Sigmoid colon (tissue), 4 donors: ENCODE measurements around the gene PLSCR4.

Experiments used
- EP300 ChIP-seq, 4 donors: sonication (generic); formaldehyde crosslinking; IDR thresholded peaks; one replicate each; pipeline ENCODE4 v1.6.1; 2017; ENCODE audit warnings: antibody characterized with exemption in 4 of 4
- TF ChIP-seq, protein P1 (sequence below), 4 experiments: fragments of 450-650 bp in 3 of 4; fragments of 200-600 bp in 1 of 4; IDR thresholded peaks; one replicate each; pipeline ENCODE4 v1.5.1; 2016 to 2019; ENCODE audit warnings: antibody characterized with exemption in 4 of 4, mild to moderate bottlenecking in 3 of 4, moderate library complexity in 2 of 4

DNA sequence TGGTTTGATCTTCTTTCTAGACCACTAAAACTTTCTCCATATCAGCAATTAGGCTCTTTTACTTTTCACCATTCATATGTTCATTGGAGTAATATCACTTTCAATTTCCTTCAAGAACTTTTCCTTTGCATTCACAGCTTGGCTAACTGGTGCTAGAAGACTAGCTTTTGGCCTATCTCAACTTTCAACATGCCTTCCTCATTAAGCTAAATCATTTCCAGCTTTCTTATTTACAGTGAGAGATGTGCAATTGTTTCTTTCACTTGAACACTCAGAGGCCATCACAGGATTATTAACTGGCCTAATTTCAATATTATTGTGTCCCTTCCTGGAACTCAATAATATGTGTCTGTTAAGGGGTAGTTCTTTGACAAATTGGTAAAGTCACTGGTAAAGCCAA is 47.1 kb downstream of the PLSCR4 start:
- TF ChIP-seq, protein P1, sequence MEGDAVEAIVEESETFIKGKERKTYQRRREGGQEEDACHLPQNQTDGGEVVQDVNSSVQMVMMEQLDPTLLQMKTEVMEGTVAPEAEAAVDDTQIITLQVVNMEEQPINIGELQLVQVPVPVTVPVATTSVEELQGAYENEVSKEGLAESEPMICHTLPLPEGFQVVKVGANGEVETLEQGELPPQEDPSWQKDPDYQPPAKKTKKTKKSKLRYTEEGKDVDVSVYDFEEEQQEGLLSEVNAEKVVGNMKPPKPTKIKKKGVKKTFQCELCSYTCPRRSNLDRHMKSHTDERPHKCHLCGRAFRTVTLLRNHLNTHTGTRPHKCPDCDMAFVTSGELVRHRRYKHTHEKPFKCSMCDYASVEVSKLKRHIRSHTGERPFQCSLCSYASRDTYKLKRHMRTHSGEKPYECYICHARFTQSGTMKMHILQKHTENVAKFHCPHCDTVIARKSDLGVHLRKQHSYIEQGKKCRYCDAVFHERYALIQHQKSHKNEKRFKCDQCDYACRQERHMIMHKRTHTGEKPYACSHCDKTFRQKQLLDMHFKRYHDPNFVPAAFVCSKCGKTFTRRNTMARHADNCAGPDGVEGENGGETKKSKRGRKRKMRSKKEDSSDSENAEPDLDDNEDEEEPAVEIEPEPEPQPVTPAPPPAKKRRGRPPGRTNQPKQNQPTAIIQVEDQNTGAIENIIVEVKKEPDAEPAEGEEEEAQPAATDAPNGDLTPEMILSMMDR (IDR thresholded peaks at IDR 0.05) = no peak
- no peak for TF ChIP-seq EP300 (IDR thresholded peaks at IDR 0.05)
